Measurements from ENCODE around the gene MKX. TPM values are rescaled to one million over a fixed set of nuclear protein-coding genes. Genes with fewer than 3 reads are reported as not detected.

The MKX gene
- total RNA-seq, 4 donors from 2014 or later = 0.19 to 3.3 (median 1.4) TPM

DNA sequence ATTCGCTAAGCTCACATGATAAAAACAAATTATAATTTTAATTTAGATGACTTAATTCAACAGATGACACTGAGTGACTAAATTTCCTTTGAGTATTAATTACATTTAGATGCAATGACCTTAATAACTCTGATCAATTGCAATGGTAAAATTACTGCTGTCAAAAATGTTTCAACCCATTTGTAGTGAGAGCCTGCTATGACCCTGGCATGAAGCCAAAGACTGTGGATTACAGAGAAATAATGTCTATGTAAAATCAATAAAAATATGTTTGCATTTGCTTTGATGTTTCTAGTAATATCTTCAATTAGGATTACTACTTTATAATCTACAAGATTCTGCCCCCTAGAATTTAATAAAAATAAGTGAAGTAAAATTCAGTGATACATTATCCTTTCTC, 15.6 kb downstream of the MKX start:
- no peak for DNase-seq
- no peak for TF ChIP-seq POLR2A (IDR thresholded peaks at IDR 0.05)
- TF ChIP-seq, protein P1, sequence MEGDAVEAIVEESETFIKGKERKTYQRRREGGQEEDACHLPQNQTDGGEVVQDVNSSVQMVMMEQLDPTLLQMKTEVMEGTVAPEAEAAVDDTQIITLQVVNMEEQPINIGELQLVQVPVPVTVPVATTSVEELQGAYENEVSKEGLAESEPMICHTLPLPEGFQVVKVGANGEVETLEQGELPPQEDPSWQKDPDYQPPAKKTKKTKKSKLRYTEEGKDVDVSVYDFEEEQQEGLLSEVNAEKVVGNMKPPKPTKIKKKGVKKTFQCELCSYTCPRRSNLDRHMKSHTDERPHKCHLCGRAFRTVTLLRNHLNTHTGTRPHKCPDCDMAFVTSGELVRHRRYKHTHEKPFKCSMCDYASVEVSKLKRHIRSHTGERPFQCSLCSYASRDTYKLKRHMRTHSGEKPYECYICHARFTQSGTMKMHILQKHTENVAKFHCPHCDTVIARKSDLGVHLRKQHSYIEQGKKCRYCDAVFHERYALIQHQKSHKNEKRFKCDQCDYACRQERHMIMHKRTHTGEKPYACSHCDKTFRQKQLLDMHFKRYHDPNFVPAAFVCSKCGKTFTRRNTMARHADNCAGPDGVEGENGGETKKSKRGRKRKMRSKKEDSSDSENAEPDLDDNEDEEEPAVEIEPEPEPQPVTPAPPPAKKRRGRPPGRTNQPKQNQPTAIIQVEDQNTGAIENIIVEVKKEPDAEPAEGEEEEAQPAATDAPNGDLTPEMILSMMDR (IDR thresholded peaks at IDR 0.05) = no peak
- no peak overlapping the region for H3K27ac ChIP-seq
- 92 to 100% methylated on average over 1 of the region's 1 CpG for WGBS, 2 donors
- H3K4me1 ChIP-seq = no peaks in the 10 kb centered on the region
- H3K36me3 ChIP-seq = no peaks in the 10 kb centered on the region
- H3K4me3 ChIP-seq = no peak overlapping the region
- no peaks in the 10 kb centered on the region for H3K27me3 ChIP-seq
- intact Hi-C loops (cut with DNase I) = no loop called here
- no peaks in the 10 kb centered on the region for H3K9me3 ChIP-seq

GRCh38 chr10:27728338-27728737, 17.3 kb downstream of the MKX start:
- DNase-seq = no peak
- H3K36me3 ChIP-seq = no peaks in the 10 kb centered on the region
- H3K4me1 ChIP-seq = peaks cover 0 to 3% (median 0%) of the 10 kb centered on the region in 3 donors
- H3K4me3 ChIP-seq = no peak overlapping the region
- no peak overlapping the region for H3K27ac ChIP-seq
- WGBS, 2 donors = 71 to 78% methylated on average over 3 of the region's 3 CpGs
- H3K9me3 ChIP-seq = no peaks in the 10 kb centered on the region
- H3K27me3 ChIP-seq = no peaks in the 10 kb centered on the region
- no peak for TF ChIP-seq POLR2A (IDR thresholded peaks at IDR 0.05)
- TF ChIP-seq, protein P1 (IDR thresholded peaks at IDR 0.05) = no peak
- intact Hi-C loops (cut with DNase I) = no loop called here

DNA sequence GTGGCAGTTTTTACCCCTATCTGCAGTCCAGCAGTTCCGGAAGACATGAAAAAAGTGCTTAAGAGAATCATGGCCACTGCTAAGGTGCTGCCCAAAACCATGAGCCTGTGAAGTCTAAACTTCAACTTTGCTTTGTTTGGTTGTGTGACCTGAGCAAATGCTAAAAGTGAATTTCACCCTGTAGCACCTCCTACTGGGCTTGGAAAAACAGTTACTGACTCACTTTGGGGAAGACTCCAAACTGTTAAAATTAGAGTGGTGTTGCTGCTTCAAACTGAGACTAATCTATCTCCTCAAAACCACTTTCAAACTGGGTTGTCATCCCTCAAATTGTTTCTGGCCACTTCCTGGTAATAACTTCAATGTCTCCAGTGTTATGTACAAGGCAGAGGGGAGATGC, 21.3 kb downstream of the MKX start:
- TF ChIP-seq, protein P1 (IDR thresholded peaks at IDR 0.05) = peak in 1 of 6 experiments; percentile 20
- no peak for TF ChIP-seq POLR2A (IDR thresholded peaks at IDR 0.05)
- 84 to 93% methylated on average over 1 of the region's 1 CpG for WGBS, 2 donors
- Histone ChIP-seq H3K4me1 (peaks cover 0 to 6% (median 0%) of the 10 kb centered on the region in 3 donors), H3K27ac (peak overlapping the region in 2 of 4 donors; percentile 40), H3K9me3 (no peaks in the 10 kb centered on the region), H3K4me3 (no peak overlapping the region), H3K27me3 (no peaks in the 10 kb centered on the region), H3K36me3 (no peaks in the 10 kb centered on the region)
- intact Hi-C loops (cut with DNase I) = no loop called here
- DNase-seq = no peak

GRCh38 chr10:27723436-27723835, 22.2 kb downstream of the MKX start:
- intact Hi-C loops (cut with DNase I) = no loop called here
- Histone ChIP-seq H3K4me1 (peaks cover 0 to 6% (median 0%) of the 10 kb centered on the region in 3 donors), H3K9me3 (no peaks in the 10 kb centered on the region), H3K27ac (peak overlapping the region in 2 of 4 donors; percentile 40), H3K27me3 (no peaks in the 10 kb centered on the region), H3K4me3 (no peak overlapping the region), H3K36me3 (no peaks in the 10 kb centered on the region)
- no peak for DNase-seq
- no peak for TF ChIP-seq POLR2A (IDR thresholded peaks at IDR 0.05)
- TF ChIP-seq, protein P1 (IDR thresholded peaks at IDR 0.05) = no peak

GRCh38 chr10:27720529-27720928, 25.1 kb downstream of the MKX start:
- Histone ChIP-seq H3K27me3 (peaks cover 0 to 9% (median 0%) of the 10 kb centered on the region in 4 donors), H3K27ac (no peak overlapping the region), H3K9me3 (no peaks in the 10 kb centered on the region), H3K4me1 (peaks cover 0 to 6% (median 0%) of the 10 kb centered on the region in 3 donors), H3K36me3 (no peaks in the 10 kb centered on the region), H3K4me3 (no peak overlapping the region)
- WGBS, 2 donors = 88 to 95% methylated on average over 1 of the region's 1 CpG
- TF ChIP-seq, protein P1 (IDR thresholded peaks at IDR 0.05) = no peak
- TF ChIP-seq POLR2A (IDR thresholded peaks at IDR 0.05) = no peak
- intact Hi-C loops (cut with DNase I) = no loop called here
- no peak for DNase-seq
